ENCODE results near the gene ZCCHC24. TPM values are rescaled to one million over a fixed set of nuclear protein-coding genes. Genes with fewer than 3 reads are reported as not detected.

ZCCHC24 gene
- polyA plus RNA-seq, 1 of the 3 experiments (the other 2 are of a cell fraction): 15.8 TPM

DNA sequence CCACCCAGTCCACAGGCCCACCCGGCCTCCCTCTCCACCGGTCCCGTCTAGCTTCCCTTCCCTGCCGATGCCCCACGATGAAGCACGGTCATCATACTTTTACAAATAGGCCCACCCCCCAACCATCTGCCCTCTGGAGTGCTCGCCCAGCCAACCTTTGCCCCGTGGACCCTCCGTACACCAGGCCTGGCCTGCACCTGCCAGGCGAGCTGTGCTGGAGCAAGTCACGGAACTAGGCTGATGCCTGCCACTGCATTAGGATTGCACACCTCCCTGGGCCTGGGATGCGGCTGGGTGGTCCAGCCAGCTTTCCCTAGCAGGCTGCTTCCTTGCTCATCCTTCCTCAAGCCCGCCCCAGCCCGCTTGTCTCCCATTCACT lies 53.4 kb downstream of the ZCCHC24 start:
- Histone ChIP-seq H3K4me2 (no peak overlapping the region), H3F3A (replicated peaks; ENCODE audit: insufficient read depth) (no peaks in the 10 kb centered on the region), H3K9ac (no peak overlapping the region), H2AFZ (ENCODE audit: low read depth) (no peak overlapping the region), H3K36me3 (replicated peaks in 1 of 2; ENCODE audit: control insufficient read depth in 1 of 2, insufficient read depth in 2 of 2, low read length in 1 of 2) (peaks cover 2 to 4% of the 10 kb centered on the region in 2 experiments), H4K20me1 (ENCODE audit: insufficient read depth) (no peaks in the 10 kb centered on the region), H3K4me1 (ENCODE audit: control insufficient read depth in 1 of 2, insufficient read depth in 2 of 2, low read depth in 1 of 2, low read length in 1 of 2) (peaks cover 0 to 23% of the 10 kb centered on the region in 2 experiments; a peak in 1 of 4 replicates), H3K27me3 (ENCODE audit: insufficient read depth) (no peaks in the 10 kb centered on the region), H3K27ac (ENCODE audit: low read depth in 2 of 2, low read length in 1 of 2) (no peak overlapping the region), H3K9me3 (no peaks in the 10 kb centered on the region), H3K79me2 (ENCODE audit: insufficient read depth) (no peaks in the 10 kb centered on the region), H3K4me3 (ENCODE audit: low read depth in 2 of 2, low read length in 1 of 2) (no peak overlapping the region), H3K9me2 (no peaks in the 10 kb centered on the region)
- POLR2A ChIA-PET: no interaction called here
- WGBS (ENCODE audit: low lambda C conversion rate): 94% methylated on average over 14 of the region's 14 CpGs
- TF ChIP-seq RXRA (IDR thresholded peaks at IDR 0.05; ENCODE audit: borderline replicate concordance, low read depth): no peak
- TF ChIP-seq, protein P1, sequence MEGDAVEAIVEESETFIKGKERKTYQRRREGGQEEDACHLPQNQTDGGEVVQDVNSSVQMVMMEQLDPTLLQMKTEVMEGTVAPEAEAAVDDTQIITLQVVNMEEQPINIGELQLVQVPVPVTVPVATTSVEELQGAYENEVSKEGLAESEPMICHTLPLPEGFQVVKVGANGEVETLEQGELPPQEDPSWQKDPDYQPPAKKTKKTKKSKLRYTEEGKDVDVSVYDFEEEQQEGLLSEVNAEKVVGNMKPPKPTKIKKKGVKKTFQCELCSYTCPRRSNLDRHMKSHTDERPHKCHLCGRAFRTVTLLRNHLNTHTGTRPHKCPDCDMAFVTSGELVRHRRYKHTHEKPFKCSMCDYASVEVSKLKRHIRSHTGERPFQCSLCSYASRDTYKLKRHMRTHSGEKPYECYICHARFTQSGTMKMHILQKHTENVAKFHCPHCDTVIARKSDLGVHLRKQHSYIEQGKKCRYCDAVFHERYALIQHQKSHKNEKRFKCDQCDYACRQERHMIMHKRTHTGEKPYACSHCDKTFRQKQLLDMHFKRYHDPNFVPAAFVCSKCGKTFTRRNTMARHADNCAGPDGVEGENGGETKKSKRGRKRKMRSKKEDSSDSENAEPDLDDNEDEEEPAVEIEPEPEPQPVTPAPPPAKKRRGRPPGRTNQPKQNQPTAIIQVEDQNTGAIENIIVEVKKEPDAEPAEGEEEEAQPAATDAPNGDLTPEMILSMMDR (IDR thresholded peaks at IDR 0.05): no peak
- TF ChIP-seq RCOR1 (IDR thresholded peaks at IDR 0.05; ENCODE audit: low read length): no peak
- no peak for TF ChIP-seq FOXJ3 (CRISPR knock-in tag; IDR thresholded peaks at IDR 0.05)
- no peak for TF ChIP-seq USF2 (IDR thresholded peaks at IDR 0.05; ENCODE audit: borderline replicate concordance, low read depth, low read length)
- TF ChIP-seq, protein P2, sequence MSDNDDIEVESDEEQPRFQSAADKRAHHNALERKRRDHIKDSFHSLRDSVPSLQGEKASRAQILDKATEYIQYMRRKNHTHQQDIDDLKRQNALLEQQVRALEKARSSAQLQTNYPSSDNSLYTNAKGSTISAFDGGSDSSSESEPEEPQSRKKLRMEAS (IDR thresholded peaks at IDR 0.05; ENCODE audit: low read depth): no peak
- TF ChIP-seq IRF3 (IDR thresholded peaks at IDR 0.05; ENCODE audit: low read depth, low read length): no peak
- no peak for TF ChIP-seq NFIC (IDR thresholded peaks at IDR 0.05; ENCODE audit: borderline replicate concordance)
- no peak for TF ChIP-seq MEF2A (IDR thresholded peaks at IDR 0.05; ENCODE audit: borderline replicate concordance, low read depth)
- no peak for TF ChIP-seq RAD21 (IDR thresholded peaks at IDR 0.05; ENCODE audit: low read length)
- no peak for TF ChIP-seq GABPA (IDR thresholded peaks at IDR 0.05; ENCODE audit: low read depth)
- TF ChIP-seq SMC3 (IDR thresholded peaks at IDR 0.05; ENCODE audit: low read depth, low read length): no peak
- TF ChIP-seq JUND (IDR thresholded peaks at IDR 0.05): no peak
- CTCF ChIA-PET: interaction anchor here (0.9 to 6.1 kb wide), 4 partner anchors 9 to 96 kb away, joined by 4 to 34 read pairs (median 7); no protein-coding TSS in a partner anchor
- peak; percentile 20 for DNase-seq

Data from SK-N-SH (cell line).